LNCaP clone FGC (cell line): ENCODE measurements around the gene GALNT9.
A peak's percentile ranks its signal among the peaks of the same experiment; 100 is the strongest.

Experiments
- DNase-seq: peaks from one replicate; pipeline ENCODE4 v3.0.0-alpha.2; 2011; ENCODE audit warnings: low read depth
- H3K4me3 ChIP-seq: 2 replicates; pipeline ENCODE4 v1.5.1; 2011; ENCODE audit warnings: mild to moderate bottlenecking, low read depth, low read length, control low read depth
- TF ChIP-seq, protein P1 (sequence below): IDR thresholded peaks from 2 replicates; pipeline ENCODE4 v1.5.1; 2012; ENCODE audit warnings: mild to moderate bottlenecking; ENCODE audit not compliant: control insufficient read depth, insufficient read depth; ENCODE audit errors: extremely low read depth

GALNT9 gene

DNA sequence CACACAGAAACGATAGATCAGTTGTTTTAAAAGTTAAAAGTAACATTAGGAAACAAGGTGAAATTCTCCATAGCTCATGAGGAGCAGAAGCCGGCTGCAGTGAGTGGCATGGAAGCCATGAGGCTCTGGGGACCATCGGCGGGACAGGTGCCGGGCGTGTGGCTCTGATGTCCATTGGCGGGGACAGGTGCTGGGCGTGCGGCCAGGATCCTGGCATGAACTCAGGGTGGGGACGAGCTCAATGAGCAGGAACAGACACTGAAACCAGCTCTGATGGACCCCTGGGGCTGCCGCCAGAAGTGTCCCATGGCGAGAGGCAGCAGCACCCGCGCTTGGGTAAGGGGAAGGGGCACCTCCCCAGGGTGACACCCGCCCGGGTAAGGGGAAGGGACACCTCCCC lies 110.1 kb downstream of the GALNT9 start:
- TF ChIP-seq, protein P1, sequence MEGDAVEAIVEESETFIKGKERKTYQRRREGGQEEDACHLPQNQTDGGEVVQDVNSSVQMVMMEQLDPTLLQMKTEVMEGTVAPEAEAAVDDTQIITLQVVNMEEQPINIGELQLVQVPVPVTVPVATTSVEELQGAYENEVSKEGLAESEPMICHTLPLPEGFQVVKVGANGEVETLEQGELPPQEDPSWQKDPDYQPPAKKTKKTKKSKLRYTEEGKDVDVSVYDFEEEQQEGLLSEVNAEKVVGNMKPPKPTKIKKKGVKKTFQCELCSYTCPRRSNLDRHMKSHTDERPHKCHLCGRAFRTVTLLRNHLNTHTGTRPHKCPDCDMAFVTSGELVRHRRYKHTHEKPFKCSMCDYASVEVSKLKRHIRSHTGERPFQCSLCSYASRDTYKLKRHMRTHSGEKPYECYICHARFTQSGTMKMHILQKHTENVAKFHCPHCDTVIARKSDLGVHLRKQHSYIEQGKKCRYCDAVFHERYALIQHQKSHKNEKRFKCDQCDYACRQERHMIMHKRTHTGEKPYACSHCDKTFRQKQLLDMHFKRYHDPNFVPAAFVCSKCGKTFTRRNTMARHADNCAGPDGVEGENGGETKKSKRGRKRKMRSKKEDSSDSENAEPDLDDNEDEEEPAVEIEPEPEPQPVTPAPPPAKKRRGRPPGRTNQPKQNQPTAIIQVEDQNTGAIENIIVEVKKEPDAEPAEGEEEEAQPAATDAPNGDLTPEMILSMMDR, result no peak
- no peak overlapping the region for H3K4me3 ChIP-seq
- DNase-seq, result no peak

DNA sequence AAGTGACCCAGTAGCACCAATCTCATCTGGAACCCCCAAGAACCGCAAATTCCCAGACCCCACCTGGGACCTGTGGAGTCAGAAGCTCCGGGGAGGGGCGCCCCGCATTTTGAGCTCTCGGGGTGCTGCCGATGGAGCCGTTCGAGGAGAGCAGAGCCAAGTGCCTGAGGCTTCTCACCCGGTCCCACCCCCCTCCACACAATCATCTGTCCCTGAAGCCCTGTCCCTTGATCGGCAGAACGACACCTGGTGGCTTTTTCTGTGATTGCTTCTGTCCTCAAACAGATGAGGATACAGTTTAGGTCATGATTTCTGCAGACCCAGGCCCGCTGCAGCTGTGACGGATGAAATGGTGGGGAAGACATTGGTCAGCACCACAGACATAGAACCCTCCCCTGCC lies 110.5 kb downstream of the GALNT9 start:
- no peak overlapping the region for H3K4me3 ChIP-seq
- TF ChIP-seq, protein P1, result peak; percentile 73
- no peak for DNase-seq

DNA sequence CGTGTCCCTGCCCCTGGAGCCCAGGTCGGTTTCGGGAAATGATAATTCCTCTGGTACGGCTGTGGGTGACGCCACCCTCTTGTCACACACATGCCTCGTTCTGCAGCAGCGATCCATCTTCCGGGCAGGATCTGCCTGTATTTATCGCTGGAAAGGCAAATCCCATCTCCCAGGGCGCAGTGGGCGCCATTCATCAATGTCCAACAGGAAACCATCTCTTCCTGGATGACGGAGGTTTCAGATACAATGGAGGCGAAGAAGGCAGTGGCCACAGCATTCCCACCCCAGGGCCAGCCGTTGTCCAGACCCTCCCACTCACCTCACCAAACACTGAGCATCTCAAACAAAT lies 110.9 kb downstream of the GALNT9 start:
- DNase-seq, result no peak
- no peak overlapping the region for H3K4me3 ChIP-seq
- TF ChIP-seq, protein P1, result no peak

DNA sequence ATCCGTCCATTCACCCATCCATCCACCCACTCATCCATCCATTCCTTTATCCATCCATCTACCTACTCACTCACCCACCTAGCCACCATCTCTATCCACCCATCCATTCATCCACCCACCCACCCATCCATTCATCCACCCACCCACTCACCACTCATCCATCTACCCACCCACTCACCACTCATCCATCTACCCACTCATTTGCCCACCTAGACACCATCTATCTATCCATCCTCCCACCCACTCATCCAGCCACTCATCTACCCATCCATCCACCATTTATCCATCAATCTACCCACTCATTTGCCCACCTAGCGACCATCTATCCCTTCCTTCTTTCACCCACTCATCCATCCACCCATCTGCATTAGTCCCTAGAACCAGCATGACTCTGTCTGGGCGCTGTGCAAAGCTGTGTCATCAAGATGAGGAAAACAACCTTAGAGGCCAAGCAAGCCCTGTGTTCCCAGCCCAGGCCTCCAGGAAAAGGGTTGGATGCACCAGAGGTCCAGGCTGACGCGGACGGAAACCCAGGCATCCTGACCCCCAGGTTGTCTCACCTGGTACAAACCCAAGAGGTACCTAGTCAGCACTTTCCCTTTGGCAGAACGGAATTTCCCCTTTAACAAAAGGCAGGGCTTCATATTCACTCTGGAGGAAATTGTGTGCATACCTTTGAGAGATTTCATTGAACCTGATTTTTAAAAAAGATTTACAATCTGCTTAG lies 111.4 kb downstream of the GALNT9 start:
- TF ChIP-seq, protein P1, result no peak
- H3K4me3 ChIP-seq, result no peak overlapping the region
- no peak for DNase-seq

DNA sequence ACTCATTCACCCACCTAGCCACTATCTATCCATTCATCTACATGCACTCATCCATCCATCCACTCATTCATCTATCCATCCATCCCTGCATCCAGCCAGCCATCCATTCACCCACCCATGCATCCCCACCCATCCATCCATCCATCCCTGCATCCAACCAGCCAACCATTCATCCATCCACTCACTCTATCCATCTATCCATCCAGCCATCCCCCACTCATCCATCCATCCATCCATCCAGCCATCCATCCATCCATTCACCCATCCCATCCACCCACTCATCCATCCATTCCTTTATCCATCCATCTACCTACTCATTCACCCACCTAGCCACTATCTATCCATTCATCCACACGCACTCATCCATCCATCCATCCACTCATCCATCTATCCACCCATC lies 112.0 kb downstream of the GALNT9 start:
- TF ChIP-seq, protein P1, result no peak
- no peak for DNase-seq
- no peak overlapping the region for H3K4me3 ChIP-seq

DNA sequence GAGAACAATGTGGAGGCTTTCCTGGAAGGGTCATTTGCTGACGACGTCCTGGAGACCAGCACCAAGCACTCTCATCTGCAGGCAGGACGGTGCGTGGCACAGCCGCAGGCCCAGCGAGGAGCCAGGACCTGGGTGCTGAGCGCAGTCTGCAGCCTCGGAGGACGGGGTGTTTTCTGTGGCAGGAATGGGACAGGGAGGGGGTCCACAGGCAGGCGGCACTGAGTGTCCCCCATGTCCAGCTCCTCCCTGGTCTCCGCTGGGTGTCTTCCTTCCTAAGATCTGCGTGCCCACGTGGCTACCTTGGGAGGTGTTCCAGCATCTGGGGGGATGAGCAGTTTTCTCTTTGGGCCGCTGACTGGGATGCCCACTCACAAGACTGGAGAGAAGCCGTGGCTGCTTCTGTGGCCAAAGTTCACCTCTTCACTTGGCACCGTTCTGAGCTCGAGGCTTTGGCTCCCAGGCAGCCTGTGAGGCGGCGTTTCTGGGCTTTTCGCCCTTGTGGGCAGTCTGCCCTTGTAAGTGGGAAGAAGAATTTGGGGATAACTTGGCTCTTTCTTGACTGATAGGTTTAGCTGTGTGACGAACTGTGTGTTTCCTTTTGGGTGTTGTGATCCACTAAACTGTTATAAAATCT lies 112.9 kb downstream of the GALNT9 start:
- no peak overlapping the region for H3K4me3 ChIP-seq
- DNase-seq, result no peak
- TF ChIP-seq, protein P1, result no peak

DNA sequence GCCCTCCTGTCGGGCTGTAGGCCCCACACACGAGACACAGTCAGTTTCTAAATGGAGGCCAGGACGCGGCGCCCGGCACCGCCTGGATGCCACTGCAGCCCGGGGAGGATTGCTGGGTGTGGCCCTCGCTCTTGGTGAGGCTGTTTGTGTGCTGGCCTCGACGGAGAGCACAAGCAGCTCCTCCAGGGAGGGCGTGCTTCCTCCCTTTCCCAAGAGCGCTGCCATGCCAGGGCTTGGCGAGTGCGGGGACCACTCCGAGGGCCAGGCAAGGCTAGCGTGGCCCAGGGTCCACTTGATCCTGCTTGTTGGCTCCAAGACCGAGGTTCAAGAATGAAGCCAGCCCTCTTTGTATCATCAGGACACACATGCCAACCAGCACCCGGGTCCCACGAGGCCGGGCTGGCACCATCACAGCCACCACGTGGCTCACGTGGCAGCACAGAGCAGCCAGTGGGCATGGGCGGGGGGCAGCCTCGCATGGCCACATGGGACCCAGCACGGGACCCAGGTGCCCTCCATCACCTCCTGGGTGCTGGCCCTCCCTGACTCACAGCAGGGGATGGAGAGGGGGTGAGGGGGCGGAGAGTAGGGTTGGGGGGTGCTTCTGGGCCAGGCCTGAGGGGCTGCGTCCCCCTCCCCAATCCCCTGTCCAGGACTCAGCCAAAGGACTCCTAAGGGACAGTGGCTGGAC lies 113.9 kb downstream of the GALNT9 start:
- DNase-seq, result no peak
- TF ChIP-seq, protein P1, result no peak
- H3K4me3 ChIP-seq, result no peak overlapping the region
